AG09309 (cell line): ENCODE measurements around the gene ACD.
A peak's percentile ranks its signal among the peaks of the same experiment; 100 is the strongest.

Source experiments
- DNase-seq: peaks from one replicate; pipeline ENCODE4 v3.0.0-alpha.2; 2010; ENCODE audit warnings: low read depth
- H3K4me3 ChIP-seq: 2 replicates; pipeline ENCODE4 v1.5.1; 2011; ENCODE audit warnings: mild to moderate bottlenecking, low read depth, low read length, moderate library complexity; ENCODE audit not compliant: control insufficient read depth
- TF ChIP-seq, protein P1 (sequence below): IDR thresholded peaks from 2 replicates; pipeline ENCODE4 v1.5.1; 2011; ENCODE audit warnings: mild to moderate bottlenecking, low read depth, low read length, inconsistent platforms; ENCODE audit not compliant: insufficient read depth, control insufficient read depth; ENCODE audit errors: missing control alignments

ACD gene

GRCh38 chr16:67672739-67673662 is 12.9 kb upstream of the ACD start:
- TF ChIP-seq, protein P1, sequence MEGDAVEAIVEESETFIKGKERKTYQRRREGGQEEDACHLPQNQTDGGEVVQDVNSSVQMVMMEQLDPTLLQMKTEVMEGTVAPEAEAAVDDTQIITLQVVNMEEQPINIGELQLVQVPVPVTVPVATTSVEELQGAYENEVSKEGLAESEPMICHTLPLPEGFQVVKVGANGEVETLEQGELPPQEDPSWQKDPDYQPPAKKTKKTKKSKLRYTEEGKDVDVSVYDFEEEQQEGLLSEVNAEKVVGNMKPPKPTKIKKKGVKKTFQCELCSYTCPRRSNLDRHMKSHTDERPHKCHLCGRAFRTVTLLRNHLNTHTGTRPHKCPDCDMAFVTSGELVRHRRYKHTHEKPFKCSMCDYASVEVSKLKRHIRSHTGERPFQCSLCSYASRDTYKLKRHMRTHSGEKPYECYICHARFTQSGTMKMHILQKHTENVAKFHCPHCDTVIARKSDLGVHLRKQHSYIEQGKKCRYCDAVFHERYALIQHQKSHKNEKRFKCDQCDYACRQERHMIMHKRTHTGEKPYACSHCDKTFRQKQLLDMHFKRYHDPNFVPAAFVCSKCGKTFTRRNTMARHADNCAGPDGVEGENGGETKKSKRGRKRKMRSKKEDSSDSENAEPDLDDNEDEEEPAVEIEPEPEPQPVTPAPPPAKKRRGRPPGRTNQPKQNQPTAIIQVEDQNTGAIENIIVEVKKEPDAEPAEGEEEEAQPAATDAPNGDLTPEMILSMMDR, result peak; percentile 90
- no peak for DNase-seq
- no peak overlapping the region for H3K4me3 ChIP-seq

GRCh38 chr16:67672306-67672705 is 12.2 kb upstream of the ACD start:
- no peak overlapping the region for H3K4me3 ChIP-seq
- DNase-seq, result no peak
- TF ChIP-seq, protein P1, result no peak

DNA sequence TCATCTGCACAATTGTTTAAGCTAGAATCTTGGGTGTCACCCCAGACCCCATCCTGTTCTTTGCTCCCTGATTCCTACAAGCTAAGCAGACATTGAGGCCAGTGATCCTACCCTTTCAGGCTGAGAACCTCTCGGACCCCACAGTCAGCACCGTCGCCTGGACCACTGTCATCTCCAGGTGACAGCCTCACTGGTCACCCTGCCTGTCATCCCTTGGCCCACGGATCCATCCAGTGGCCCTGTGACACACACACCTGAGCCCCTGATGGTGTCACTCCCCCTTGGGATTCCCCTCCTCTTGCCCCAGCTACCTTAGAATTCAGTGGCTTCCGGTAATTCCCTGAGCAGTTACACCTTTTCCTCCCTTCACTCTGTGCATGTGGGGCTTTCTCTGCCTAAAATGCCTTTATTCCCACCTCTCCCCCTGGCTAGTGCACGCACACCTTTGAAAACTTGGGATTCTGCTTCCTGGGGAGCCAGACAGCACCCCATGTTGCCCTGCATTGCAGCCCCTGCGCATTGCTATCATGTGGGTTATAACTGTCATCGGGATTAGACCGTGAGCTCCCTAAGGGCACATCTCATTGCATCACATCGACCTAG is 9.5 kb upstream of the ACD start:
- TF ChIP-seq, protein P1, result no peak
- H3K4me3 ChIP-seq, result no peak overlapping the region
- no peak for DNase-seq

DNA sequence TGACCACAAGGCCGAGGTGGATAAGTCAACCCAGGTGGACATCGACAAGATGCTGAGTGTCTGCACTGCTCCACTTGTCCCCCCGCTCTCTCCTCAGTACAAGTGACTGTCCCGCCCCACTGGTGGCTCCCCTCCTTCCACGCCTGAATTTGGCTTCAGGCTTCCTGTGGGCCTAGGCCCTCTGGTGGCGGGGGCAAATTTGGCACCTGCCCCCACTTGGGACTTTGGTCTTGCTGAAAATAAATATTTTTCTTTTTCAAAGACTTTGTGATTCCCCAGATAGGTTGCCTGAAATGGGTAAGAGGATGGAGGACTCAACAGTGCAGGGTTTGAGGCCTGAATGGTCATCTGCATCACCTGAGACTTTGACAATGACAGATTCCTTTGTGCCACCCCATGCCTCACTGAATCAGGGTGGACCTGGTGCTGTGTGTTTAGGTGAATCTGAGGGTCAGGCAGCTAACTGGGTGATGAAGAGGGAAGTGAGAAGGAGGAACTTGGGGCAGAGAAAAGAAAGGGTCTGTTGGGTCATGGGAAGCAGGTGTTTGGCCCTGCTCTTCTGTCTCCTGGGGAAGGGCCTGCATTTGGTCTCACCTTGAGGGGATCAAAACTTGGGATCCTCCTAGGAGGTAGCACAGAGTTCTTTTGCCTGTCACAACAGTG is 8.6 kb upstream of the ACD start:
- no peak for DNase-seq
- H3K4me3 ChIP-seq, result no peak overlapping the region
- TF ChIP-seq, protein P1, result peak; percentile 29

DNA sequence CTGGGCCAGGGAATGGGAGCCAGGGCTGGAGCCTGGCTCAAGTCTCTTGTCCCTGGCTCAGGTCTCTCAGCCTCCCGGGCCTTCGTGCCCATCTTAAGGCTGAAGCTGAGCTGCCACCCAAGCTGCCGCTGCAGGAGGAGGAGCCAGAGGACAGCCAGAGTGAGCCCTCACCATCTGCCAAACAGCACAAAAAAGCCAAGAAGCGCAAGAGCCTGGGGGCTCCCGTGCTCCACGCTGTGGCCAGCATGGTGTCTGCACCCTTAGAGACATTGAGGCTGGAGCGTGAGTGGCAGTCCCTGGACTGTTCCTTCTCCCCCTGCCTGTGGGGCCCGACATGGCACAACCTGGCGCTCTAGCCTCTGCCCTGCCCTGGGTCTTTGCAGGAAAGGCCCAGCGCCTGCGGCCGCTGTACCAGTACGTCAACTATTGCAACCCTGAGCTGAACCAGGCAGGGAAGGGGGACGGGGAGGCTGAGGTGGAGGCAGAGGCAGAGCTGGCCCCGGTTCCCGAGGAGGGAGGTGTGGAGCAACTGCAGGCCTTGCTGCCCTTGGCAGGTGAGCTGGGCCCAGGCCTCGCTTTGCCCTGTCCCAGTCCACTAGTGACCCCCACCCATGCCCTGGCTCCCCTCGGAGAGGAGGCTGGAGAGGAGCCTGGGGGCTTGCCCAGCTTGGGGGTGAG is 7.9 kb upstream of the ACD start:
- TF ChIP-seq, protein P1, result peak; percentile 96
- DNase-seq, result peak; percentile 67
- H3K4me3 ChIP-seq, result peak overlapping the region; percentile 48; the same call in 1 of the 2 replicates

- TF ChIP-seq, protein P1, result no peak
- H3K4me3 ChIP-seq, result peak overlapping the region; percentile 48
- no peak for DNase-seq
These were observed 7.4 kb upstream of the ACD start for GRCh38 chr16:67667453-67667816.
